ENCODE measurements around the gene ATG13.

DNA sequence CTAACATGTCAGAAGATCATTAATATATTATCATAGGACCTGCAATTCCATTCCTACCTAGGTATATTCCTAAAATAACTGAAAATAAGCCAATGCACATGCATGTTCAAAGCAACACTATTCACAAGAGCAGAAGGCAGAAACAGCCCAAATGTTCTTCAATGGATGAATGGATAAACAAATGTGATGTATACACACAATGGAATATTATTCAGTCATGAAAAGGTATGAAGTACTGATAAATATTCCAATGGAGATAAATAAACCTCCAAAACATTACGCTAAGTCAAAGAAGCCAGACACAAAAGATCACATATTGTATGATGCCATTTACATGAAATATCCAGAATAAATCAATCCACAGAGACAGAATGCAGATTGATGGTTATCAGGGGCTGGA lies 40.3 kb upstream of the ATG13 start:
- TF ChIP-seq, protein P1, sequence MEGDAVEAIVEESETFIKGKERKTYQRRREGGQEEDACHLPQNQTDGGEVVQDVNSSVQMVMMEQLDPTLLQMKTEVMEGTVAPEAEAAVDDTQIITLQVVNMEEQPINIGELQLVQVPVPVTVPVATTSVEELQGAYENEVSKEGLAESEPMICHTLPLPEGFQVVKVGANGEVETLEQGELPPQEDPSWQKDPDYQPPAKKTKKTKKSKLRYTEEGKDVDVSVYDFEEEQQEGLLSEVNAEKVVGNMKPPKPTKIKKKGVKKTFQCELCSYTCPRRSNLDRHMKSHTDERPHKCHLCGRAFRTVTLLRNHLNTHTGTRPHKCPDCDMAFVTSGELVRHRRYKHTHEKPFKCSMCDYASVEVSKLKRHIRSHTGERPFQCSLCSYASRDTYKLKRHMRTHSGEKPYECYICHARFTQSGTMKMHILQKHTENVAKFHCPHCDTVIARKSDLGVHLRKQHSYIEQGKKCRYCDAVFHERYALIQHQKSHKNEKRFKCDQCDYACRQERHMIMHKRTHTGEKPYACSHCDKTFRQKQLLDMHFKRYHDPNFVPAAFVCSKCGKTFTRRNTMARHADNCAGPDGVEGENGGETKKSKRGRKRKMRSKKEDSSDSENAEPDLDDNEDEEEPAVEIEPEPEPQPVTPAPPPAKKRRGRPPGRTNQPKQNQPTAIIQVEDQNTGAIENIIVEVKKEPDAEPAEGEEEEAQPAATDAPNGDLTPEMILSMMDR (IDR thresholded peaks at IDR 0.05; ENCODE audit: low read depth, low read length, poor library complexity, severe bottlenecking), result no peak
- no peak for TF ChIP-seq EZH2phosphoT487 (IDR thresholded peaks at IDR 0.05; ENCODE audit: borderline replicate concordance, low read length)
